ENCODE data around the gene ANGPT4. TPM values are rescaled to one million over a fixed set of nuclear protein-coding genes. Genes with fewer than 3 reads are reported as not detected.

ANGPT4 gene
- total and polyA plus RNA-seq, 2 of the 8 experiments (the other 6 are each of a cell fraction or from before 2014, with no cell fraction given), result 0.07 to 0.33 TPM

GRCh38 chr20:944774-945410 lies 28.8 kb upstream of the ANGPT4 start:
- FAIRE-seq, result no peak
- CTCF ChIA-PET (ENCODE audit: partially characterized antibody), result interaction anchor here (0.8 to 8.5 kb wide), 4 partner anchors 11 to 164 kb away, joined by 3 to 83 read pairs (median 6); no protein-coding TSS in a partner anchor

More at GRCh38 chr20:944774-945410, 28.8 kb upstream of the ANGPT4 start:
- H2BK120ac ChIP-seq (replicated peaks; ENCODE audit: low read depth, low read length), result no peak overlapping the region
- H4K5ac ChIP-seq (ENCODE audit: insufficient read length, low read depth, low read length), result no peak overlapping the region
- TF ChIP-seq POU5F1 (IDR thresholded peaks at IDR 0.05; ENCODE audit: low read depth, low read length), result no peak
- no peak for TF ChIP-seq GTF2F1 (IDR thresholded peaks at IDR 0.05; ENCODE audit: borderline replicate concordance, low read depth, low read length)
- peak; percentile 74 for TF ChIP-seq ASH2L (IDR thresholded peaks at IDR 0.05; ENCODE audit: low read length)
- 0 out of 2 replicates have a peak, but pooled peaks have one; percentile 28 for TF ChIP-seq SUZ12 (IDR thresholded peaks at IDR 0.05; ENCODE audit: low read length)
- no peak for TF ChIP-seq EP300 (IDR thresholded peaks at IDR 0.05; ENCODE audit: borderline replicate concordance in 1 of 2, low read depth in 2 of 2, low read length in 2 of 2)
- 0 out of 2 replicates have a peak, but pooled peaks have one; percentile 35 for TF ChIP-seq TEAD4 (IDR thresholded peaks at IDR 0.05; ENCODE audit: low read depth, low read length)
- no peak for TF ChIP-seq SIRT6 (IDR thresholded peaks at IDR 0.05; ENCODE audit: low read length)
- H3K4ac ChIP-seq (replicated peaks; ENCODE audit: insufficient read length, low read depth, low read length), result no peak overlapping the region
- H3K18ac ChIP-seq (ENCODE audit: extremely low read depth, low read length), result no peak overlapping the region
- no peaks in the 10 kb centered on the region for H3K36me3 ChIP-seq (ENCODE audit: control insufficient read depth in 2 of 4, insufficient read depth in 4 of 4, low read length in 3 of 4)
- POLR2A ChIA-PET (ENCODE audit: partially characterized antibody), result no interaction called here
- no peak overlapping the region for H2BK20ac ChIP-seq (ENCODE audit: low read length)
- H3K9ac ChIP-seq (replicated peaks in 1 of 4; ENCODE audit: extremely low read depth in 1 of 4, low read depth in 3 of 4, low read length in 3 of 4), result no peak overlapping the region
- no peak overlapping the region for H2BK15ac ChIP-seq (ENCODE audit: low read length)
- H3K14ac ChIP-seq (ENCODE audit: insufficient read length), result no peak overlapping the region
- H3K4me3 ChIP-seq (ENCODE audit: extremely low read depth in 1 of 4, insufficient read depth in 2 of 4, low read depth in 3 of 4, low read length in 4 of 4), result peak overlapping the region in 2 of 4 experiments; percentile 14 to 43; a peak in 2 of 8 replicates
- 83% methylated on average over 13 of the region's 13 CpGs; no CpG with 5 or more reads in 1 of the 2 experiments for WGBS, 2 experiments (ENCODE audit: extremely low coverage in 1 of 2, insufficient coverage in 1 of 2, insufficient read length in 1 of 2, insufficient replicate concordance in 2 of 2, low coverage in 1 of 2, low lambda C conversion rate in 2 of 2, missing lambda C conversion rate in 1 of 2)
- no peaks in the 10 kb centered on the region for H4K20me1 ChIP-seq (replicated peaks in 1 of 2; ENCODE audit: control insufficient read depth in 1 of 2, insufficient read depth in 2 of 2, low read length in 2 of 2)
- H2BK12ac ChIP-seq (ENCODE audit: low read depth, low read length), result peak overlapping the region; percentile 77; the same call in 1 of the 2 replicates
- no peak overlapping the region for H3K23ac ChIP-seq (ENCODE audit: insufficient read length)
- DNase-seq (ENCODE audit: low read depth in 1 of 2, low spot score in 2 of 2), result no peak
- H3K79me1 ChIP-seq (ENCODE audit: low read depth, low read length), result no peaks in the 10 kb centered on the region
- H3K56ac ChIP-seq (replicated peaks; ENCODE audit: insufficient read length, low read depth, low read length), result no peak overlapping the region
- H3K23me2 ChIP-seq (ENCODE audit: low read depth, low read length), result no peaks in the 10 kb centered on the region
- no peak overlapping the region for H4K8ac ChIP-seq (ENCODE audit: extremely low read depth, insufficient read depth, low read length)
- no peaks in the 10 kb centered on the region for H3K9me3 ChIP-seq (ENCODE audit: insufficient read depth in 2 of 2, low read depth in 1 of 2, low read length in 1 of 2)
- H4K91ac ChIP-seq (replicated peaks; ENCODE audit: insufficient read length, low read length), result peak overlapping the region; percentile 5
- no peak overlapping the region for H2AFZ ChIP-seq (ENCODE audit: low read length)
- peaks cover 0 to 14% (median 8%) of the 10 kb centered on the region in 4 experiments; a peak in 5 of 7 replicates for H3K4me1 ChIP-seq (replicated peaks in 1 of 4; ENCODE audit: control insufficient read depth in 3 of 4, insufficient read depth in 4 of 4, low read length in 3 of 4)
- H3K79me2 ChIP-seq (ENCODE audit: control insufficient read depth in 1 of 2, insufficient read depth in 2 of 2, low read length in 2 of 2), result no peaks in the 10 kb centered on the region
- no peaks in the 10 kb centered on the region for H3K27me3 ChIP-seq (replicated peaks in 1 of 4; ENCODE audit: control insufficient read depth in 3 of 4, extremely low read depth in 1 of 4, insufficient read depth in 3 of 4, low read length in 3 of 4)
- H3K27ac ChIP-seq (ENCODE audit: low read depth, low read length), result no peak overlapping the region
- peak overlapping the region; percentile 38 to 46 for H3K4me2 ChIP-seq (ENCODE audit: insufficient read depth in 1 of 2, low read depth in 2 of 2, low read length in 2 of 2)
- H2BK5ac ChIP-seq (ENCODE audit: low read depth, low read length), result no peak overlapping the region
- no peak overlapping the region for H2AK5ac ChIP-seq (ENCODE audit: low read depth, low read length)
